SK-N-SH (cell line): Measurements from ENCODE around the gene TTC39B.

Experiments used
- ELF1 ChIP-seq: IDR thresholded peaks from 2 replicates; pipeline ENCODE4 v1.4.0; 2012
- EP300 ChIP-seq, 2 experiments: IDR thresholded peaks; 2 replicates each; pipeline versions ENCODE4 v1.4.0 to v1.6.1; 2012; ENCODE audit warnings: borderline replicate concordance in 1 of 2, low read depth in 1 of 2, low read length in 1 of 2
- EZH2phosphoT487 ChIP-seq: fragments of 200-600 bp; sonication (generic); IDR thresholded peaks from 2 replicates; pipeline ENCODE4 v1.6.1; 2017; ENCODE audit warnings: low read depth, mixed run types, mild to moderate bottlenecking, antibody characterized with exemption, moderate library complexity, borderline replicate concordance
- GABPA ChIP-seq: IDR thresholded peaks from 2 replicates; pipeline ENCODE4 v1.4.0; 2012; ENCODE audit warnings: low read depth, mild to moderate bottlenecking
- JUND ChIP-seq: IDR thresholded peaks from 2 replicates; pipeline ENCODE4 v1.4.0; 2012
- MAX ChIP-seq: IDR thresholded peaks from 2 replicates; pipeline ENCODE4 v1.4.0; 2012; ENCODE audit warnings: low read depth
- POLR2AphosphoS5 ChIP-seq: IDR thresholded peaks from 2 replicates; pipeline ENCODE4 v1.6.1; 2012; ENCODE audit warnings: low read depth, low read length
- RCOR1 ChIP-seq: fragments of 150-350 bp; IDR thresholded peaks from 2 replicates; pipeline ENCODE4 v1.6.1; 2017; ENCODE audit warnings: antibody characterized with exemption, low read length
- RFX5 ChIP-seq: IDR thresholded peaks from 2 replicates; pipeline ENCODE4 v1.6.1; 2012; ENCODE audit warnings: mild to moderate bottlenecking, improper control_type of control experiment, low read length
- SMC3 ChIP-seq: IDR thresholded peaks from 2 replicates; pipeline ENCODE4 v1.6.1; 2012; ENCODE audit warnings: low read depth, low read length, improper control_type of control experiment
- TAF1 ChIP-seq: IDR thresholded peaks from 2 replicates; pipeline ENCODE4 v1.6.1; 2012; ENCODE audit warnings: low read depth, mild to moderate bottlenecking, low read length, moderate library complexity, borderline replicate concordance
- USF2 ChIP-seq: fragments of 150-350 bp; IDR thresholded peaks from 2 replicates; pipeline ENCODE4 v1.6.1; 2017; ENCODE audit warnings: antibody characterized with exemption, low read length, low read depth, borderline replicate concordance
- TF ChIP-seq, protein P1 (sequence below): fragments of 200-600 bp; sonication (generic); IDR thresholded peaks from 2 replicates; pipeline ENCODE4 v1.6.1; 2017; ENCODE audit warnings: antibody characterized with exemption, mild to moderate bottlenecking, moderate library complexity

GRCh38 chr9:15333376-15333881 lies 26.4 kb upstream of the TTC39B start:
- TF ChIP-seq SMC3 (no peak), RCOR1 (no peak), RFX5 (no peak), EZH2phosphoT487 (no peak), JUND (no peak), EP300 (IDR thresholded peaks at IDR 0.05; ENCODE audit: borderline replicate concordance in 1 of 2, low read depth in 1 of 2, low read length in 1 of 2) (no peak), USF2 (no peak), POLR2AphosphoS5 (no peak), MAX (no peak), ELF1 (no peak), TAF1 (no peak), GABPA (no peak)
- TF ChIP-seq, protein P1, sequence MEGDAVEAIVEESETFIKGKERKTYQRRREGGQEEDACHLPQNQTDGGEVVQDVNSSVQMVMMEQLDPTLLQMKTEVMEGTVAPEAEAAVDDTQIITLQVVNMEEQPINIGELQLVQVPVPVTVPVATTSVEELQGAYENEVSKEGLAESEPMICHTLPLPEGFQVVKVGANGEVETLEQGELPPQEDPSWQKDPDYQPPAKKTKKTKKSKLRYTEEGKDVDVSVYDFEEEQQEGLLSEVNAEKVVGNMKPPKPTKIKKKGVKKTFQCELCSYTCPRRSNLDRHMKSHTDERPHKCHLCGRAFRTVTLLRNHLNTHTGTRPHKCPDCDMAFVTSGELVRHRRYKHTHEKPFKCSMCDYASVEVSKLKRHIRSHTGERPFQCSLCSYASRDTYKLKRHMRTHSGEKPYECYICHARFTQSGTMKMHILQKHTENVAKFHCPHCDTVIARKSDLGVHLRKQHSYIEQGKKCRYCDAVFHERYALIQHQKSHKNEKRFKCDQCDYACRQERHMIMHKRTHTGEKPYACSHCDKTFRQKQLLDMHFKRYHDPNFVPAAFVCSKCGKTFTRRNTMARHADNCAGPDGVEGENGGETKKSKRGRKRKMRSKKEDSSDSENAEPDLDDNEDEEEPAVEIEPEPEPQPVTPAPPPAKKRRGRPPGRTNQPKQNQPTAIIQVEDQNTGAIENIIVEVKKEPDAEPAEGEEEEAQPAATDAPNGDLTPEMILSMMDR = no peak
